Lower leg skin (tissue), 3 donors: ENCODE measurements around the gene CEP170B.

Experiments
- CTCF ChIP-seq, 3 donors: fragments of 450-650 bp; IDR thresholded peaks; one replicate each; pipeline ENCODE4 v1.5.1; 2016; ENCODE audit warnings: antibody characterized with exemption in 3 of 3, mild to moderate bottlenecking in 3 of 3, moderate library complexity in 2 of 3
- POLR2A ChIP-seq, 2 donors: fragments of 450-650 bp; IDR thresholded peaks; one replicate each; pipeline ENCODE4 v1.6.1; 2016 to 2017; ENCODE audit warnings: antibody characterized with exemption in 2 of 2, mild to moderate bottlenecking in 1 of 2, moderate library complexity in 1 of 2

- TF ChIP-seq CTCF (IDR thresholded peaks at IDR 0.05): no peak
- no peak for TF ChIP-seq POLR2A (IDR thresholded peaks at IDR 0.05)
These were observed 62.8 kb downstream of the CEP170B start for GRCh38 chr14:104927901-104928300.
